ENCODE measurements around the gene CDC42BPG.

CDC42BPG gene

DNA sequence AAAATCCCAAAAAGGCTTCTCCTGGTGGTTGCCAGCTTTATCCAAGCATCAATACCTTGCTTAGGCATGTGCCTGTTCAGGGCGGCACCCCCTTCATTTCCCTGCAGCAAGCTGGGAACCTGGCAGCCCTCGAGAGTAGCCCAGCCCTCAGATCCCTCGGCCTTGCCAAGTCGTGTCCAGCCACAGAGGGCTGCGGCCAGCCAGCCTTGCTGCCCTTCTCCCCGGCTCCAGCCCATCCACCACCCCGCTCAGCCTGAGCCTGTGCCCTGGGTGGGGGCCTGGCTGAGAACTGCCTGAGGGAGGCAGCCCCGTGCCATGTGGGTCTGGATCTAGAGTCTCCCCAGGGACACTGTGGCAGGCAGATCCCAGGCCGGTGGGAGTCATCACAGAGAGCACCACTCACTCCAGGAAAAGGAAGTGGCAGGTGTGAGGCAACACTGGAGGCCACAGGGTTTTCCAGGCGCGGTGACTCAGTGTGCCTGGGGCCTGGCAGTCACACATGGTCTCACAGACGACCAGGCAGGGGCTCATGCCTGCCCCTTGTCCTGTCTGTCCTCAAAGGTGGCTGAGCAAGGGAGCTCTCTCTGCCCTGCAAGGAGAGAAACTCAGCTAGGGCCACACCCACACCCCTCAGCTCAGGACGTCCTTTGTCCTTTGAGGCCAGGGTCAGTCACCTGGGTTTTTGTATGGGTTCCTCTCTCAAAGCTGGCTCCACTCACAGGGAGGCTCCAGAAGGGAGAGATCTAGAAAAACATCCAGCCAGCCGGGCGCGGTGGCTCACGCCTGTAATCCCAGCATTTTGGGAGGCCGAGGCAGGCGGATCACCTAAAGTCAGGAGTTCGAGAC lies 12.2 kb upstream of the CDC42BPG start:
- peak overlapping the region; percentile 64 for H3K27ac ChIP-seq (ENCODE audit: low read depth, low read length)
- H3K4me1 ChIP-seq (ENCODE audit: control insufficient read depth, insufficient read depth, low read length), result peaks cover 24% of the 10 kb centered on the region
- H3K9ac ChIP-seq (ENCODE audit: low read length), result no peak overlapping the region
- no peak overlapping the region for H3K4me3 ChIP-seq (ENCODE audit: low read length)
- H3K27me3 ChIP-seq (ENCODE audit: control insufficient read depth, insufficient read depth, low read length), result no peaks in the 10 kb centered on the region
- H3K36me3 ChIP-seq (ENCODE audit: control insufficient read depth, insufficient read depth, low read length), result peaks cover 28% of the 10 kb centered on the region

DNA sequence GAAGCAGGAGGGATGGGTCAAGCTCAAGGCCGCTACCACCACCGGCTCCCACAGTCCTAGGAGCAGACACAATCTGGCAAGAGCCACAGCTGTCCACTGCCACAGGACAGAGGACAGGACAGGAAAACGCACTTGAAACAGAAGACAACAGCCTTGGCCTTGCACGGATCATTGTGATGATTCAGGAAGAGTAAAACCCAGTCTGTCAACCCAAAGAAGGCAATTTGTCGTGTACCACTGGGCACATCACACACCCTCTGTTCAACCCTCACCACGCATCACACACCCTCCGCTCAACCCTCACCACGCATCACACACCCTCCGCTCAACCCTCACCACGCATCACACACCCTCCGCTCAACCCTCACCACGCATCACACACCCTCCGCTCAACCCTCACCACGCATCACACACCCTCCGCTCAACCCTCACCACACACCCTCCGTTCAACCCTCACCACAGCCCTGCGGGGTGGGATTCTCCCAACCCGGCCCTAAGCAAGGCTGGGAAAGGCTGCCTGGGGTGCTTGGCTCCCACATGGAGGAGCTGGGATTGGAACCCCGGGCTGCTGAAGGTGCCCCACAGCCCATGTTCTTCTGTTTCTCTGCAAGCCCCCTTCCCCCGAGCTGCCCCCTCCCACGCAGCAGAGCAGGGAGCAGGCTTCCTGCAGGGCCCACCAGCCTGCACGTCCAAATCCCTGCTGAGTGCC lies 11.3 kb upstream of the CDC42BPG start:
- H3K27me3 ChIP-seq (ENCODE audit: control insufficient read depth, insufficient read depth, low read length), result no peaks in the 10 kb centered on the region
- peak overlapping the region; percentile 64 for H3K27ac ChIP-seq (ENCODE audit: low read depth, low read length)
- H3K4me1 ChIP-seq (ENCODE audit: control insufficient read depth, insufficient read depth, low read length), result peaks cover 24% of the 10 kb centered on the region
- peak overlapping the region; percentile 12 for H3K4me3 ChIP-seq (ENCODE audit: low read length)
- H3K36me3 ChIP-seq (ENCODE audit: control insufficient read depth, insufficient read depth, low read length), result peaks cover 28% of the 10 kb centered on the region
- H3K9ac ChIP-seq (ENCODE audit: low read length), result no peak overlapping the region

DNA sequence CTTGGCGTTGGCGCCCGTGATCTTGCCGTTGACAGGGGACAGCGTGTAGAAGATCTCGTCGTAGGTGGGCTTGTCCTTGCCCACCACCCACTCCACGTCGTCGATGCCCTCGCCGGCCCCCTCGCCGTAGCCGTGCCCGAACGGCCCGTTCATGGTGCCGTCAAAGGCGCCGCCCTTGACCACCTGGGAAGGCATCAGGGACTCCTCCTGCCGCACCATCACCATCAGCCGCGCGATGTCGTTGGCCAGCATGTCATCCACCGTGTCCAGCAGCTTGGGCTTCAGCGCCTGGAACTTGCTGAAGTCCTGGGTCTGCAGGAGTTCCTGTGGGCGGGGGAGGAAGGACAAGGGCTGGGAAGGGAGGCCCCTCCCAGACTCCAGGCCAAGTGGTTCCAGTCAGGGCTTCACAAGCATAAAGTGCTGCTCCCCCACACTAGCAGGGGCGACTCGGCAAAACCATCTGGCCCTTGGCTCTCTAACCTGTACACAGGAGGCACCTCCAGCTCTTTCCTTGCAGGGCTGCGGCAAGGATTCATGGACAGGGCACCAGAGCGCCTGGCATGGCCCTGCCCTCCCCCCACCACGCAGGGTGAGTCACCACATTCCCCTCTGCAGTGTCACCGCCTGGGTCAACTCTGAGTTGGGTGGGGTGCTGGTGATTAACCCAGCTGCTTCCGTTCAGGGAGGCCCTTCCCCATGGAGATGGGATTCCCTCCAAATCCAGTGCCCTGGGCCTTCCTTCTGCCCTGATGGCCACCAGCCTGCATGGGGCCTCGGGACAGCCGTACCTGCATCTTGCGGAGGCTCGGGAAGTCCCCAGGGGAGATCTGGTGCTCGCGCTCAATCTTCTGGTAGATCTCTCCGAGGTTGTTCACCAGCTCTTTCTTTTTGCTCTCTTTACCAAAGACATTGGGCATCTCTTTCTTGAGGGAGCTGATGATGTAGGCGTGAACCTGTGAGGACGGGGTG lies 10.4 kb upstream of the CDC42BPG start:
- peaks cover 25% of the 10 kb centered on the region for H3K4me1 ChIP-seq (ENCODE audit: control insufficient read depth, insufficient read depth, low read length)
- H3K9ac ChIP-seq (ENCODE audit: low read length), result no peak overlapping the region
- H3K27me3 ChIP-seq (ENCODE audit: control insufficient read depth, insufficient read depth, low read length), result no peaks in the 10 kb centered on the region
- peak overlapping the region; percentile 12 for H3K4me3 ChIP-seq (ENCODE audit: low read length)
- peak overlapping the region; percentile 64 for H3K27ac ChIP-seq (ENCODE audit: low read depth, low read length)
- H3K36me3 ChIP-seq (ENCODE audit: control insufficient read depth, insufficient read depth, low read length), result peaks cover 26% of the 10 kb centered on the region

DNA sequence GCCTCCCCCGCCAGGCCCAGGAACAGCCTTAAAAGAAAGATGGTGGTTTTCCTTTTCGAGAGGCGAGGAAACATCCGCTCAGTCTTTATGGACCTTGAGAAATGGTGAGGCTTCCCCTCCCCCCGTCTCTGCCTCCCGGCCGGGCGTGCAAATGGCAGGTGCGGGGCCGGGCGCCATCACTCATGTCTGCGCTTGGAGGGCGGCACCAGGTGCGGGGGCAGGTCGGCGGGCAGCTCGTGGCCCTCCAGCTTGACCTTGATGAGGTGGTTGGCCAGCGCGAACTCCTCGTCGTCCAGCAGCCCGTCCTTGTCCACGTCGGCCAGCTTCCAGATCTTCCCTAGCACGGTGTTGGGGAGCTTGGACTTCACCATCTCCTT lies 9.7 kb upstream of the CDC42BPG start:
- peaks cover 28% of the 10 kb centered on the region for H3K4me1 ChIP-seq (ENCODE audit: control insufficient read depth, insufficient read depth, low read length)
- H3K4me3 ChIP-seq (ENCODE audit: low read length), result no peak overlapping the region
- H3K27ac ChIP-seq (ENCODE audit: low read depth, low read length), result peak overlapping the region; percentile 64
- H3K9ac ChIP-seq (ENCODE audit: low read length), result no peak overlapping the region
- peaks cover 19% of the 10 kb centered on the region for H3K36me3 ChIP-seq (ENCODE audit: control insufficient read depth, insufficient read depth, low read length)
- H3K27me3 ChIP-seq (ENCODE audit: control insufficient read depth, insufficient read depth, low read length), result no peaks in the 10 kb centered on the region

DNA sequence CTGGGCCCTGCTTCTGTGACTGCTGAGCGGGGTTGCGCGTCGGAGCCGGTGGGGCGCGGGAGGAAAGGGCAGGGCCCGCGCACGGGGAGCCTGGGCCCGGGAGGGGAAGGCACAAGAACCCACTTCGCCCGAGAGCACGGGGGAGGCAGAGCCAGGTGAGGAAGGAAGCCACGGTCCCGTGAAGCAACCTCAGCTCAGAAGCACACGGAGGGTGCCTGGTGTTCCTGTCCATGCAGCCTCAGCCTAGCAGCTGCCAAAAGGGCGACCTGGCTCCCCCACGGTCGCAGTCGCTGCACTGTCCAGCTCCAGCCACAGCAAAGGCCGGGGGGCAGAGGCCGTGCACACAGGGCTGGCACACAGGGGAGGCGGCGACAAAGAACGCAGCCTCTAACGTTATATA lies 9.3 kb upstream of the CDC42BPG start:
- H3K27ac ChIP-seq (ENCODE audit: low read depth, low read length), result no peak overlapping the region
- H3K4me3 ChIP-seq (ENCODE audit: low read length), result no peak overlapping the region
- peaks cover 19% of the 10 kb centered on the region for H3K36me3 ChIP-seq (ENCODE audit: control insufficient read depth, insufficient read depth, low read length)
- H3K9ac ChIP-seq (ENCODE audit: low read length), result no peak overlapping the region
- peaks cover 28% of the 10 kb centered on the region for H3K4me1 ChIP-seq (ENCODE audit: control insufficient read depth, insufficient read depth, low read length)
- no peaks in the 10 kb centered on the region for H3K27me3 ChIP-seq (ENCODE audit: control insufficient read depth, insufficient read depth, low read length)

DNA sequence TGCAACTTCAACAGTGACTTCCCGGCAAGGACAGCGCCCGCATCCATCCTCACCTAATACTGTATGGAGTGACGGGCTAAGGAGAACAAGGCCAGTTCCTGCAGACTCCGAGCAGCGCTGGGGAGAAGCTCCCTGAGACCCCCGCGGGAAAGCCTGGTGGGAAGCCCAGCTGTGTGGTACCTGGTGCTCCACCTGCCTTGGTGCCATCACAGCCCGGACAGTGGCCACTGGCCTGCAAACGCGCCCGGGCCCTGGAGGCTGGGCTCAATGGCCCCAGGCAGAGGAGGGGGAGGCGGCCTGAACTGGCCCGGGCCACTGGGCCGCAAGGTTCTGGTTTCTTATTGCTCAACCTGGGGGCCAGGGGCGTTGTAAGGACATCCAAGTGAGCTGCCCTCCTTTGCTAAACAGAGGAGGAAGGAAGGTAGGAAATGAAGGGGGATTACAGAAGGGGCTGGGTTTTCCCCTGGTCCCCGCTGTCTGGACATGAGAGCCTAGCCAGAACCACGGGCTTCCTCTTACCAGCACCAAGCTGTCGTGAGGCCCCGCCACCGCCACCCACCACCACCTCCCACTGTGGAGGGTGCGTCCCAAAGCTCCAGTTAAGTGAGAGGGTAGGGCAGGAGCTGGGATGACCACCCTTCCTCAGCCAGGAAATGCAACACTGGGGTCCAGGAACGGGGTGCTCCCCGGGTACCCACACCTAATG lies 8.5 kb upstream of the CDC42BPG start:
- peaks cover 19% of the 10 kb centered on the region for H3K36me3 ChIP-seq (ENCODE audit: control insufficient read depth, insufficient read depth, low read length)
- peaks cover 28% of the 10 kb centered on the region for H3K4me1 ChIP-seq (ENCODE audit: control insufficient read depth, insufficient read depth, low read length)
- no peak overlapping the region for H3K4me3 ChIP-seq (ENCODE audit: low read length)
- no peaks in the 10 kb centered on the region for H3K27me3 ChIP-seq (ENCODE audit: control insufficient read depth, insufficient read depth, low read length)
- H3K9ac ChIP-seq (ENCODE audit: low read length), result peak overlapping the region; percentile 25
- H3K27ac ChIP-seq (ENCODE audit: low read depth, low read length), result peak overlapping the region; percentile 42

DNA sequence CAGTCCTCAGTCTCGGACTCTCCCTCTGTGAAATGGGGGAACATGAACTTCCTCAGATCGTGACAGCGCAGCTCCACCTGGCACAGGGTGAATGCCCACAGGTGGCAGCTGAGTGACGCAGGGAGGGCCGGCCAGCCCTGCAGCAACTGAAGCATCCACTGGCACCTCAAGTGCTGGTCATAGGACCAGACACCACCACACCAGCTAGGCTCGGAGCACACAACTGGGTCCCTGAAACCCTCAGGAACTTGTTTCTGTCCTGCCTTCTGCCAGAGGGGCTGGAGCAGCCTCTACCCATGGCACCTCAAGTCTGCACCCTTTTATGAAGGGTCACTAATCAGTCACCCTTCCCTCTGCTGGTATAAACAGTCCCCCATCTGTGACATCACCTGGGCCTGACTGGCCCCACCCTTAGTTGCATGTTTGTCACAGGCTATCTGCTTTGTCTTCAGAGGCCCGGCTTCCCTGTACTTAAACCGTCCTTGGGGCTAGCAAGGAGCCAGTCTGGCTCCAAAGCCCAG lies 7.4 kb upstream of the CDC42BPG start:
- Histone ChIP-seq H3K9ac (ENCODE audit: low read length) (no peak overlapping the region), H3K4me3 (ENCODE audit: low read length) (no peak overlapping the region), H3K36me3 (ENCODE audit: control insufficient read depth, insufficient read depth, low read length) (peaks cover 14% of the 10 kb centered on the region), H3K27ac (ENCODE audit: low read depth, low read length) (peak overlapping the region; percentile 61), H3K4me1 (ENCODE audit: control insufficient read depth, insufficient read depth, low read length) (peaks cover 32% of the 10 kb centered on the region), H3K27me3 (ENCODE audit: control insufficient read depth, insufficient read depth, low read length) (no peaks in the 10 kb centered on the region)

DNA sequence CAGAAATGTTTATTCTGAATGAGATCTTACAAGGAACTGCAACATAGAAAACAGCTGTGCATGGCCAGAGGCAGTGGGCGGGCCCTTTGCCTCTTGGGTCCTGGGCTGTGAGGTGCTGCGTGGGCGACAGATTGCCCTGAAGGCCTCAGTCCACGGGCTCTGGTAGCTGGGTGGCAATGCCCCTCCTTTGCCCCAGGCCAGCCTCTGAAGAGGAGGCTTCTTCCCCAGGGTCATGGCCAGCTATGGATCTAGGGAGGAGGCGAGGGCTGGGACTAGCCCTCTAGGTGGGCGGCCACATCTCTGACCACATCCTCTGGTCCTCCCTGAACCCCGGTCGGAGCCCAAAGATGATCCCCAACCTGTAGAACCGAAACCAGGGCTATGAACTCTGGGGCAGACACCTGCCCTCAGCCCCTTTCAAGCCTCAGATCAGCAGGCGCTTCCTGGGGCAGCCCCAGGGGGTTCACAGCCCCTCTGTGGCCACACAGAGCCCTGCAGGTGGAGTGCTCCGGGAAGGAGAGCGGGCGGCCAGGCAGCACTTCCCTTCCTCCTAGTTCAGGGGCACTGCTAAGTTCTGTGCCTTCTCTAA lies 6.6 kb upstream of the CDC42BPG start:
- H3K4me3 ChIP-seq (ENCODE audit: low read length), result no peak overlapping the region
- no peak overlapping the region for H3K9ac ChIP-seq (ENCODE audit: low read length)
- H3K27ac ChIP-seq (ENCODE audit: low read depth, low read length), result peak overlapping the region; percentile 61
- peaks cover 14% of the 10 kb centered on the region for H3K36me3 ChIP-seq (ENCODE audit: control insufficient read depth, insufficient read depth, low read length)
- H3K27me3 ChIP-seq (ENCODE audit: control insufficient read depth, insufficient read depth, low read length), result no peaks in the 10 kb centered on the region
- peaks cover 23% of the 10 kb centered on the region for H3K4me1 ChIP-seq (ENCODE audit: control insufficient read depth, insufficient read depth, low read length)

DNA sequence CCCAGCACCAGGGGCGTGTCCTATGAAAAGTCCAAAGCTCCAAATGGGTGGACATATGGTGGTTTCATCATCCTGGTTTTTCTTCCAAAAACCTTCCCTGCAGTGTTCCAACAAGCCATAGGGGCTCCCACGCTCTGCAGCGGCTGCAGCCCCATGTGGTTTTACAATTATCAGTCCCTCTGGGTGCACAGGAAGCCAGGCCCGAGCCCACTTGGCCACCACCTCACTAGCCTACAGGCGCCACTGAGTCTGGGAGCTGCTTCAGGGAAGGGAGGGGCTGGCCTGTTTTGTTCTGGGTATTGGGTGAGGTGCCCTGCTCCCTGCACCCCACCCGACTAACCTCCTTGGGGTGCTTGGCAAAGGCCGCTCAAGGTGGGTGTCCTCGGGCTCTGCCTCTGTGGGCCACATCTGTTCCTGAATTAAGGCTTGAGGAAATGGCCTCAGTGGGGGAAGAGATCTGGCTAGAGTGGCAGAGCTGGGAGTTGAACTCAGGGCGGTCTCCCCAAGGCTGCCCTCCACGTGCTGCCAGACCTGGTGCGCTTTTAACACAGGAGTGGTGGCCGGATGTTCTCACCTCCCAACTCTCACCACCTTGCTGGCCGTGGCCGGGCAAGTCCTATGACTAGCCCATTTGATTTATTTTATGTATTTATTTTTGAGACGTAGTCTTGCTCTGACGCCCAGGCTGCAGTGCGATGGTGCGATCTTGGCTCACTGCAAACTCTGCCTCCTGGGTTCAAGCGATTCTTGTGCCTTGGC lies 5.3 kb upstream of the CDC42BPG start:
- H3K9ac ChIP-seq (ENCODE audit: low read length), result no peak overlapping the region
- no peak overlapping the region for H3K4me3 ChIP-seq (ENCODE audit: low read length)
- H3K27ac ChIP-seq (ENCODE audit: low read depth, low read length), result peak overlapping the region; percentile 61
- peaks cover 12% of the 10 kb centered on the region for H3K36me3 ChIP-seq (ENCODE audit: control insufficient read depth, insufficient read depth, low read length)
- no peaks in the 10 kb centered on the region for H3K27me3 ChIP-seq (ENCODE audit: control insufficient read depth, insufficient read depth, low read length)
- peaks cover 12% of the 10 kb centered on the region for H3K4me1 ChIP-seq (ENCODE audit: control insufficient read depth, insufficient read depth, low read length)

DNA sequence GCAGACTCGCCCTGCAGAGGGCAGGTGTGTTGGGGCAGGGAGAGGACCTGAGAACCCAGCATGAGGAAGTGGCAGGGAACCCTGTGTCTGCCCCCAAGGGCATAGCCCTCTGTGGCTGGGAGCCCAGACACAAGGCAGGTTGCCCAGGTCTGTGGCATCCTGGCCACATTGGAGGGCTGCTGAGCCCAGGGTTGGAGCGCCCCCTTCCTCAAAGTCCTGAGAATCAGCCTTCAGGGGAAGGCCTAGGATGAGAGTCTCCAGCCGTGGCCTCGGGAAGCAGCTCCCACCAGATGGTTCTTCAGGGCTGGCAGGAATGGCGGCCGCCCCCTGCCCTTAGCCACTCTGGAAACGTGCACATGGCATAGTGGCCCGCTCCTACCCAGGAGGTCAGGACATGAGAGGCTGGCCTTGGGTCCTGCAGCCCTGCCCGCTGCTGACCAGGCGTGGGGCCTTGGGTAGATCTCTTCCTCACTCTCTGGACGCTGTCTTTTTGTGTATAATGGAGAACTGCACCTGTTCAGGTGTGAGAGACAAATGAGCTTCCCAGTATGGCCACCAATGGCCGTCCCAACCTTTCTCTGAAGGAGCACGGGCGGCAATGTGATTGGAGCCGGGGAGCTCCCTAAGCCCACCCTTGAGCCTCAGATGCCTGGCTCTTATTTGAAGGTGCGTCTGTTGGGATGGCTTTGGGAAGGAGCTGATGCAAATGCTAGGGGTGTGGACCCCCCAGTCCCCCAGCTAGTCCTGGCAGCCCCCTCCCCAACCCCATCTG lies 4.6 kb upstream of the CDC42BPG start:
- Histone ChIP-seq H3K4me1 (ENCODE audit: control insufficient read depth, insufficient read depth, low read length) (peaks cover 8% of the 10 kb centered on the region), H3K36me3 (ENCODE audit: control insufficient read depth, insufficient read depth, low read length) (peaks cover 7% of the 10 kb centered on the region), H3K27ac (ENCODE audit: low read depth, low read length) (no peak overlapping the region), H3K4me3 (ENCODE audit: low read length) (no peak overlapping the region), H3K27me3 (ENCODE audit: control insufficient read depth, insufficient read depth, low read length) (no peaks in the 10 kb centered on the region), H3K9ac (ENCODE audit: low read length) (no peak overlapping the region)

All from rectal smooth muscle tissue (tissue), 1 donor.